Measurements from ENCODE around the gene EXTL1.

DNA sequence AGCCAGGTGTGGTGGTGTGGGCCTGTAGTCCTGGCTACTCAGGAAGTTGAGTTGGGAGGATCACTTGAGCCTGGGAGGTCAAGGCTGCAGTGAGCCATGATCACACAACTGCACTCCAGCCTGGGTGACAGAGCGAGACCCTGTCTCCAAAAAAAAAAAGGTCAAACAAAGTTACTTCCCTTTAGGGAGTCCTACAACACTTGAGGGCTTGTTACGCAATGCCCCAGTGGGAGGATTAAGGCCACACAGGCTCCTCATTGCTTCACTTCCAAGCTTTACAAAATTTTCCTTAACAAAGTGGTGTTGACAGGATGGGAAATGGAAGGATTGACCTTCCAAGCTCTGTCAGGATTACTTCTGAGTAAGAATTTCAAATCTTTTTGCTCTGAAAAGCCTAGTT is 6.2 kb upstream of the EXTL1 start:
- TF ChIP-seq, protein P1, sequence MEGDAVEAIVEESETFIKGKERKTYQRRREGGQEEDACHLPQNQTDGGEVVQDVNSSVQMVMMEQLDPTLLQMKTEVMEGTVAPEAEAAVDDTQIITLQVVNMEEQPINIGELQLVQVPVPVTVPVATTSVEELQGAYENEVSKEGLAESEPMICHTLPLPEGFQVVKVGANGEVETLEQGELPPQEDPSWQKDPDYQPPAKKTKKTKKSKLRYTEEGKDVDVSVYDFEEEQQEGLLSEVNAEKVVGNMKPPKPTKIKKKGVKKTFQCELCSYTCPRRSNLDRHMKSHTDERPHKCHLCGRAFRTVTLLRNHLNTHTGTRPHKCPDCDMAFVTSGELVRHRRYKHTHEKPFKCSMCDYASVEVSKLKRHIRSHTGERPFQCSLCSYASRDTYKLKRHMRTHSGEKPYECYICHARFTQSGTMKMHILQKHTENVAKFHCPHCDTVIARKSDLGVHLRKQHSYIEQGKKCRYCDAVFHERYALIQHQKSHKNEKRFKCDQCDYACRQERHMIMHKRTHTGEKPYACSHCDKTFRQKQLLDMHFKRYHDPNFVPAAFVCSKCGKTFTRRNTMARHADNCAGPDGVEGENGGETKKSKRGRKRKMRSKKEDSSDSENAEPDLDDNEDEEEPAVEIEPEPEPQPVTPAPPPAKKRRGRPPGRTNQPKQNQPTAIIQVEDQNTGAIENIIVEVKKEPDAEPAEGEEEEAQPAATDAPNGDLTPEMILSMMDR (IDR thresholded peaks at IDR 0.05), result no peak
- TF ChIP-seq POLR2A (IDR thresholded peaks at IDR 0.05), result no peak
